ENCODE data around the gene TNFRSF1A. TPM values are rescaled to one million over a fixed set of nuclear protein-coding genes. Genes with fewer than 3 reads are reported as not detected.

TNFRSF1A gene
- total RNA-seq (2014; rRNA removed; shearing (Covaris generic)), result 320 and 327 TPM in 2 replicates

DNA sequence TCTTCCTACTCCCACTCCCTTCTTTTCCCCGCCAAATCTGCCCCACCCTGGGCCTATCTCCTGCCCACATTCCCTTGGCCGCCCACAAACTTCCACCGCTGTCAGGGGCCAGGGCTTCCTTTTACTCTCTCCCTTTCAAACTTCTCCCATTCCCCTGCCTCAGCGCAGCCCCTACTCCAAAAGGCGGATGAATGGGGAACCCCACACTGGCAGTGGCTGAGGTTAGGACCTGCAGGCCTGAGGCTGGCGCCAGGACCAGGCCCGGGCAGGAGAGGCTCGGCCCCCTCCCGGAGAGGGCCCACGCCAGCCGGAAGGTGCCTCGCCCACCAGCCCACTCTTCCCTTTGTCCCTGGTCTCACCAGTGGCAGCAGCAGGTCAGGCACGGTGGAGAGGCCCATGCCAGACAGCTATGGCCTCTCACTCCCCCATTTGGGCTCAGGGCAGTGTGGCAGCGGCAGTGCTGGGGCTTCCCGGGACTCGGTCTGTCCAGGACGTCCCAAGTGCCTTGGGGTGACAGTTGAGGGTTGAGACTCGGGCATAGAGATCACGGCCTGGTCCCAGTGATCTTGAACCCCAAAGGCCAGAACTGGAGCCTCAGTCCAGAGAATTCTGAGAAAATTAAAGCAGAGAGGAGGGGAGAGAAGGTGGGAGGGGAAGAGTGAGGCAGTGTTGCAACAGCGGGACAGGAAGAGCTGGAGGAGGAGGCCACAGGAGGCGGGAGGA is at the start of gene TNFRSF1A:
TNFRSF1A (minus strand) TSS at position 660 of the 723 bp plus-strand sequence; CDS start at position 398, 262 bp downstream.
- DNase-seq (ENCODE audit: low spot score), result peak; percentile 91

GRCh38 chr12:6391013-6391412 is 49.1 kb upstream of the TNFRSF1A start:
- DNase-seq (ENCODE audit: low spot score), result no peak

GRCh38 chr12:6390084-6390799 is 48.4 kb upstream of the TNFRSF1A start:
- no peak for DNase-seq (ENCODE audit: low spot score)

GRCh38 chr12:6387541-6387940 is 45.7 kb upstream of the TNFRSF1A start:
- DNase-seq (ENCODE audit: low spot score), result no peak

DNA sequence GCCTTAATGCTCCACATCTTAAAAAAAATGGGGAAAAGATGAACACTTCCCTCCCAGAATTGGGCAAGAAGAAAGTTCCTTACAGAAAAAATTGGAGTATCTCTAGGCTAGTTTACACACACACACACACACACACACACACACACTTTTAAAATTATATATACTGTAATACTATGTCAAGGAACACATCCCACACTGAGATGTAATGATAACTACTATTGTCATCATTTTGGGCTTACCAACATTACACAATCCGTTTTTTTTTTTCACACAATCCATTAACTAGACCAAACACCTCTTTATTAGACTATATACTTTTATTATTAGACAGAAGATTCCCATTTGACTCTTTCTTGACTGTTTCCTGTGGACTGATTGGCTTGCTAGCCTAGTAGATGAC is 44.6 kb upstream of the TNFRSF1A start:
- DNase-seq (ENCODE audit: low spot score), result no peak

- DNase-seq (ENCODE audit: low spot score), result no peak
These were observed 44.2 kb upstream of the TNFRSF1A start for GRCh38 chr12:6386038-6386437.

DNA sequence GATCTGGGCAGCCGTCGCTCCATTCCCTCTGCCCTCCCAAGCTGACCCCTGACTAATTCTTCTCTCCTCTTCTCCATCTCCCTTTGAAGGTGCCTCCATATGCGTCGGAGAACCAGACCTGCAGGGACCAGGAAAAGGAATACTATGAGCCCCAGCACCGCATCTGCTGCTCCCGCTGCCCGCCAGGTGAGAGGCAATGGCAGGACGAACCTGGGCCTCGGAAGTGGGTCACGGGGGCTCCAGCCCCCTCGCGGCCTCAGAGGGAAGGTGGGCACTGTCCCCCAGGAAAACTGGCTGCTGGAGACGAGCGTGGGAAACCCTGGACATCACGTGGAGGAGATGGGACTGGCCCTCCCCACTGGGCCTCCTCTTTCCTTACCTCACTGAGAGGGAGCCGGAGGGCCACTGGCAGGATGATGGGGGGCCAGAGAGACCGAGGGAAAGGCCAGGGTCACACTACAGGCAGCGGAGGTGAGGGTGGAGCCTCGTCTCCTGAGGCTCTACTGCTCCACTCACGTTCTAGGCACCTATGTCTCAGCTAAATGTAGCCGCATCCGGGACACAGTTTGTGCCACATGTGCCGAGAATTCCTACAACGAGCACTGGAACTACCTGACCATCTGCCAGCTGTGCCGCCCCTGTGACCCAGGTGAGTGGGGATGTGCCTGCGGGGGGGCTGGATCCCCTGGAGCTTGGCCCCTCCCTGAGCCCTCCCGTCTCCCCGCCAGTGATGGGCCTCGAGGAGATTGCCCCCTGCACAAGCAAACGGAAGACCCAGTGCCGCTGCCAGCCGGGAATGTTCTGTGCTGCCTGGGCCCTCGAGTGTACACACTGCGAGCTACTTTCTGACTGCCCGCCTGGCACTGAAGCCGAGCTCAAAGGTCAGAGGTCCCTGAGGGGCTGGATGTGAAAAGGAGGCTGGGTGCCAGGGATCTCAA is 42.9 kb upstream of the TNFRSF1A start:
- no peak for DNase-seq (ENCODE audit: low spot score)

DNA sequence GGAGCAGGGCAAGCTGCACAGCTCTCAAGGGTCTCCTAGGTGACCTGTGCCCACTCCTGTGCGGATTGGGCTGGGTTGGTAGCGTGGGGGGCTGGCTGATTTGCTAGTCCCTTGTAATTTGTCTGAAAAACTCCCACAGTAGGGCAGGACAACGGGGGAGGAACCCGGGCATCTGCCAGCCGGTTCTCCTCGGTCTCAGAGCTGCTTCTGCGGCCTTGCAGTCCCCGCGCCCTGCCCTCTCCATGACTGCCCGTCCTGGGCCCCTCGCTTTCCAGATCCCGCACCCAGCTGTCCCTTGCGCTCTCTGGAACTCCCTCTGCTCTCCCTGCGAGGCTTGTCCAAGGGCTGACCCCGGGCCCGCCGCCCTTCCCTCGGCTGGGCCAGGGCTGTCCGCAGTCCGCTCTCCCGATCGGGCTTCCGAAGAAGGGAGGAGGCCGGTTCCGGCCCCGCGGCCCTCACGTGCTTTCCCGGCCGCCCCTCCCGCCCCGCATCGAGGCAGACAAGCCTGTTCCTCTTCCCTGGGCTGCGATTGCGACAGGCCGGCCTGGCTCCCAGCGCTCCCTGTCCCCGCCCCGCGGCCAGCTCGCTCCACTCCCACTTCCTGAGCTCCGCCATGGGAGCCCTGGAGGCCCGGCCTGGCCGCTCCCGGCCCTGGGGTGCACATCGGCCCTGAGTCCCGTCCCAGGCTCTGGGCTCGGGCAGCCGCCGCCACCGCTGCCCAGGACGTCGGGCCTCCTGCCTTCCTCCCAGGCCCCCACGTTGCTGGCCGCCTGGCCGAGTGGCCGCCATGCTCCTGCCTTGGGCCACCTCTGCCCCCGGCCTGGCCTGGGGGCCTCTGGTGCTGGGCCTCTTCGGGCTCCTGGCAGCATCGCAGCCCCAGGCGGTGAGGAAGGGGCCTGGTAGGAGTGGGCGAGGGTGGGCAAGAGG is 42.0 kb upstream of the TNFRSF1A start, which contains the start of gene LTBR:
LTBR (plus strand) TSS at position 591 of the 927 bp plus-strand sequence; CDS start at position 788, 197 bp downstream.
- no peak for DNase-seq (ENCODE audit: low spot score)

DNA sequence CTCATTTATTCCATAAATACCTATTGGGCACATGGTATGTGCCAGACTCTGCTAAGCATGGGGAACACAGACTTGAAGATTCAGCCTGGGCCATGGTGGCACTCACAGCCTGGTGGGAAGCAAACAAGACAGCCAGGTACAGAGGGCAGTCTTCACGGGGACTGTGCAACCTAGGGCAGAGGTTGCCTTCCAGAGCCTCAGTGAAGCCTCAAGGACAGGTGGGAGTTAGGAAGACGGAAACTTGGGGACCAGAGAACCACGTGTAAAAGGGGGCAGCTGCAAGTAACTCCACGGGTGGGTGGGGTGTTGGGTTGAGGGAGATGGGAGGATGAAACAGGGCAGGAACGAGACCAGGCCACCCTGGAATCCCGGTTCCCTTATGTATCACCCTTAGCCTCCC is 41.1 kb upstream of the TNFRSF1A start:
- no peak for DNase-seq (ENCODE audit: low spot score)

DNA sequence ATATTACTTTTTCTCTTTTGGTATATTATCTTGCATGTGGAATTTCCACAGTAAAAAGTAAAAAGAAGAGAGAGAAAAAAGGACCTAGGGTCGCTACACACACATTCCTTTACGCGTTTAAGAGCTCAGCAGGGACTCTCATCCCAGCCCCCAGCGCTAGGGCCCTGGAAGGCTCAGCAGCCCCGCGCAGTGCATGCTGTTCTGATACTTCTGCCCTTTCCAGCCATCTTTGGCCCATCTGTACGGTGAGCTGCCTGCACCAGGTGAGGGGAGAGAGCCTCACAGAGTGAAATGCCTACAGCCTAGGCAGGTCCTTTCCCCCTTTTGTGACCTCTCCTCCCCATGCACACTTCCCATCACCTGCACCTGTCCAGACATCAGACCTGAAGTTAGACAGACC is 40.5 kb upstream of the TNFRSF1A start:
- DNase-seq (ENCODE audit: low spot score), result no peak

GRCh38 chr12:6380141-6381121 is 38.6 kb upstream of the TNFRSF1A start:
- no peak for DNase-seq (ENCODE audit: low spot score)

DNA sequence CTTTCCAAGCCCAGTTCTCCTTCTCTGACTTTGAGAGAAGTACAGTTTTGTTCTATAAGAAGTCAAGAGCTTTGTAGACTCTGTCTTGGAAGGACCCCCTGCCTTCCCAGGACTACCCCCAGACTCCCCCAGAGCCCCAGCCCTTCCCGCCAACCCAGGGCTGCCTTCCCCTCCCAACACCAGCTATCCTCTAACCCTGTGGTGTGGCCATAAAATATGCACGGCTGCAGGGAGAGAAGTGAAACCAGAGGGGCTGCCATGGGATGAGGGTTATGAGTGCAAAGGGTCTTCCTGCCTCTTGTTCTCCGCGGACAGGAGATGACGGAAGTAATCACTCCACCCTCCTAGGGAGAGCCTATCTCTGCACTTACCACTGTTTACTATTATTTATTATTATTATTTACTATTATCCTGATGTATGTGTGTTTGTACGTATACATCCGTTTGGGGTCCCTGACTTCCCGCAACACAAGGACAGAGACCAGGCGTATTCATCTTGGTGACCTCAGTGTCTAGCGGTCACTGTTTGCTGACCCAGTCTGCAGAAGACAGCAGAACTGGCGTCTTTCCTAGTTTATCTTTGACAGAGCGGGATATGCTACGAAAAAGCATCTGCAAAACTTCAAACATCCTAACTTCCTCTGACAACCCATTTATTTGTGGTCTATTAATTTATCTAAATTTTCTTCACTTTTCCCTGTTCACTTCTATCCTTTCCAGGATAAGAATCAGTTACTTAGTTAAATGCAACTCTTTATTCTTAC is 37.0 kb upstream of the TNFRSF1A start:
- no peak for DNase-seq (ENCODE audit: low spot score)

- no peak for DNase-seq (ENCODE audit: low spot score)
These were observed 35.8 kb upstream of the TNFRSF1A start for GRCh38 chr12:6377667-6377994.

GRCh38 chr12:6376870-6377666 is 35.2 kb upstream of the TNFRSF1A start:
- DNase-seq (ENCODE audit: low spot score), result no peak

DNA sequence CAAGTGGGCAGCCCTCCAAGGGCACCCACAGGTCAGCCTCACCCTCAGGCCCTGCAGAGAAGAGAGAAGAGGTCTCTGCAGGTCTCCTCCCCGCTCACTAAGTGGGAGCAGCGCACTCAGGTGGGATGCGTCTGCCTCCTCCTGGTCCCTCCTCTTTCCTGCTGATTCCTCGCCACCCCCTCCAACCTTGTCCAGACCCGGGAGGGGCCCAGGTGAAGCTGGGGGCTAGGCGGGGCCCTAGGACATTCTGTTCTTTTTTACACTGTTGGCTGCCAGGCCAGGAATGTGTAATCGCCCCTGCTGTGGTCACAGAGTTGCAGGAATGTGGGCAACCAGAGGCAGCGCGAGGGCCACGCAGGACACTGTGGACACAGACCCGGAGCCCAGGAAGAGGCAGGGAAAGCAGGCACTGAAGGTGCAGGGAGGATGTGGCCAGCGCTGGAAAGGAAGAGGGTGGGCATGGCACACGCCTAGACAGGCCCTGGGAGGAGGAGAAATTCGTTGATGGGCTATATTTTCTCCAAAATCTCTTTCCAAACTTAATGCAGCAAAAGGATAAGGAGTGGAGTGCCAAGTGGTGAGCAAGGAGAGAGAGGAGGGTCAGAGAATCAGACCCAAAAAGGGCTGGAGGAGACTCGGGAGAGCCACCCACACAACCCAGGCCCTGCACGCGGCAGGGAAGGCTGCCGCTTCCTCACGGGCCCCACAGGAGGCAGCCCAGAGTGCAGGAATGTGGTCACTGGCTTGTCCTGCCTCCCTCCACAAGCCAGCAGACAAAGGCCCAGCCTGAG is 34.4 kb upstream of the TNFRSF1A start:
- peak; percentile 70 for DNase-seq (ENCODE audit: low spot score)

DNA sequence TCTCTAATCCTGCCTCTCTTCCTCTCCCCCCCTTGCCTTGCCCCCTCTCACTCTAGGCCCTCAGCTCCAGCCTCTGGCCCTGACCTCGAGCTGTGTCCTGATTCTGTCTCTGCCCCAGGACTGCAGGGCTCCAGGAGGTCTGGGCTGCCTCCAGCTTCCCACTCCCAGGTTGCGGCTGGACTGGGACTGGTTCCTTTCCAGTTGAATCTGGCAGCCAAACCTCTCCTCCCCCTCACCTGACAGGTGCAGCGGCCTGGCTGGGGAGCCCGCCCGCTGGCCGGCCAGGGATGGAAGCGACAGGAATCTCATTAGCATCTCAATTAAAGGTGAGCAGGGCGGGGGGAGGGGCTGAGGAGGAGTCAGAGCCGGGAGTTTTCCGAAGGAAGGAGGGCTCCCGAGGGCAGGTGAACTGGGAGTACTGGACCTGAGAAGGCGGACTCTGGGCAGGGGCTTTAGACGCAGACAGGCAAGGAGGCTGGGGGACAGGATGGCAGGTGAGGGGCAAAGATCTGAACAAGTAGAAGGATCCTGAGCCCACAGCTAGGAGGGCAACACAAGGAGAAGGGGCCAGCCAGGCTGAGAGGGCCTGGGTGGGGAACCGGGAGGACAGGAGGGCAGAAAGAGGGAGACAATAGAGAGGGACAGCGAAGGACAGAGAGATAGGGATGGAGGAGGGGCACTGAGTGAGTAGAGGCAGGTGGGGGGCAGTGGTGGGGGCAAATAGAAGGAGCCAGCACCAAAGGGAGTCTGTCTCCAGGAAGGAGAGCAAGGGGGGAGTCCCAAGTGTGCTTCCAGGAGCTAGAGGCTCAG is 33.6 kb upstream of the TNFRSF1A start, which contains the start of gene SCNN1A:
SCNN1A (minus strand) TSS at position 295 of the 810 bp plus-strand sequence. CDS start 780 bp downstream, outside the sequence.
- no peak for DNase-seq (ENCODE audit: low spot score)

Measured in H4 (cell line).